Kidney epithelial cell (primary cell): ENCODE measurements around the gene DNAH14. TPM values are rescaled to one million over a fixed set of nuclear protein-coding genes. Genes with fewer than 3 reads are reported as not detected.

Source experiments
- DNase-seq: peaks from one replicate; pipeline ENCODE4 v3.0.0-alpha.2; 2010; ENCODE audit warnings: low read depth
- H3K27me3 ChIP-seq: 2 replicates; pipeline ENCODE4 v1.6.0; 2011; ENCODE audit warnings: low read length; ENCODE audit not compliant: control insufficient read depth, insufficient read depth
- H3K36me3 ChIP-seq: 2 replicates; pipeline ENCODE4 v1.5.1; 2011; ENCODE audit warnings: low read length; ENCODE audit not compliant: control insufficient read depth, insufficient read depth
- H3K4me3 ChIP-seq: 2 replicates; pipeline ENCODE4 v1.5.1; 2011; ENCODE audit warnings: low read depth, mild to moderate bottlenecking, control low read depth, low read length
- total RNA-seq: library from RNA; depleted of rRNA; stranded (reverse); fragments of >200 nt; gene quantifications from 2 replicates; pipeline ENCODE4 v1.2.3, GENCODE V29; 2015
- TF ChIP-seq, protein P1 (sequence below): IDR thresholded peaks from 2 replicates; pipeline ENCODE4 v1.5.1; 2011; ENCODE audit warnings: mild to moderate bottlenecking, moderate library complexity, low read length, control low read depth, inconsistent platforms; ENCODE audit not compliant: insufficient read depth, poor library complexity, severe bottlenecking

Gene DNAH14
- total RNA-seq, 1 donor from 2014 or later, result 30.8 TPM

DNA sequence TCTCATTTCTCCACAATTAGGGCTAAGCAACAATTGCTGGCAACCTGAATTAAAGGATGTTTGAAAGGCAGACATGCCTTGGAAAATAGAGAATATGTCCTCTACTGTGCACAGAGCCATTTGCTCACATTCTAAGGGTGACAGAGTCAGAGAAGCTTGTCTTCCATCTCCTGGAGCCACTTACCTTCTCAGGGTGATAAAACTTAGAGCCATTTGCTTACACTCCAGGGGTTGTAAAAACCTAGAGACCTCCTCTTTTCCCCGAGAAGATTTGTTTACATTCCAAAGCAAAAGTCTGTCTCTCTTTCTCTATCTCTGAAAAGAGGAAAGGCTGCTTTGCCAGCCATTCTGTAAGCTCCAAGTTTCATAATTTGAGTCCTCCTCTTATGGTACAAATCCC is 437.1 kb downstream of the DNAH14 start:
- no peaks in the 10 kb centered on the region for H3K36me3 ChIP-seq
- DNase-seq, result no peak
- H3K27me3 ChIP-seq, result no peaks in the 10 kb centered on the region
- no peak overlapping the region for H3K4me3 ChIP-seq
- TF ChIP-seq, protein P1, sequence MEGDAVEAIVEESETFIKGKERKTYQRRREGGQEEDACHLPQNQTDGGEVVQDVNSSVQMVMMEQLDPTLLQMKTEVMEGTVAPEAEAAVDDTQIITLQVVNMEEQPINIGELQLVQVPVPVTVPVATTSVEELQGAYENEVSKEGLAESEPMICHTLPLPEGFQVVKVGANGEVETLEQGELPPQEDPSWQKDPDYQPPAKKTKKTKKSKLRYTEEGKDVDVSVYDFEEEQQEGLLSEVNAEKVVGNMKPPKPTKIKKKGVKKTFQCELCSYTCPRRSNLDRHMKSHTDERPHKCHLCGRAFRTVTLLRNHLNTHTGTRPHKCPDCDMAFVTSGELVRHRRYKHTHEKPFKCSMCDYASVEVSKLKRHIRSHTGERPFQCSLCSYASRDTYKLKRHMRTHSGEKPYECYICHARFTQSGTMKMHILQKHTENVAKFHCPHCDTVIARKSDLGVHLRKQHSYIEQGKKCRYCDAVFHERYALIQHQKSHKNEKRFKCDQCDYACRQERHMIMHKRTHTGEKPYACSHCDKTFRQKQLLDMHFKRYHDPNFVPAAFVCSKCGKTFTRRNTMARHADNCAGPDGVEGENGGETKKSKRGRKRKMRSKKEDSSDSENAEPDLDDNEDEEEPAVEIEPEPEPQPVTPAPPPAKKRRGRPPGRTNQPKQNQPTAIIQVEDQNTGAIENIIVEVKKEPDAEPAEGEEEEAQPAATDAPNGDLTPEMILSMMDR, result no peak

DNA sequence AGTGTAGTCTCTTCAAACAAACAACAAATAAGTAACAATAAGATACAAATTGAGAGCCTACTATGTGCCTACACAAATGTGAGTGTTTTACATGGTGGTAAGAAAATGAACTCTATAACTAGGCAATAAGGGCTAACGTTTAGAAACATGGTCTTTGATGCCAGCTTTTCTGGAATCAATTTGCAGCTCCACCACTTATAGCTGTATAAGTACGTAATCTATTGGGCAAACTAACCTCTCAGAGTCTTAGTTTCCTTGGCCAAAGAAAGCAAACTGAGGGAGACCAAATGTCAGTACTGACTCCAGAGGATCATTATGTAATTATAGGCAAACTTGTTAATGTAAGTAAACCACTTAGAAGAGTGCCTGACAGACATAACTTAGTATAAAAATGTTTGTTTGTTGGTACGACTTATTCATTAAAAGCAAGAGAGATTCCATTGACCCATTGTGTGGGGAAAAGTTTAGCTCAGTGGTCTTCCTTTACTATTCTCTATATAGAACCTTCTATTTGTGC is 438.6 kb downstream of the DNAH14 start:
- Histone ChIP-seq H3K27me3 (no peaks in the 10 kb centered on the region), H3K36me3 (no peaks in the 10 kb centered on the region), H3K4me3 (no peak overlapping the region)
- no peak for DNase-seq
- TF ChIP-seq, protein P1, result no peak

DNA sequence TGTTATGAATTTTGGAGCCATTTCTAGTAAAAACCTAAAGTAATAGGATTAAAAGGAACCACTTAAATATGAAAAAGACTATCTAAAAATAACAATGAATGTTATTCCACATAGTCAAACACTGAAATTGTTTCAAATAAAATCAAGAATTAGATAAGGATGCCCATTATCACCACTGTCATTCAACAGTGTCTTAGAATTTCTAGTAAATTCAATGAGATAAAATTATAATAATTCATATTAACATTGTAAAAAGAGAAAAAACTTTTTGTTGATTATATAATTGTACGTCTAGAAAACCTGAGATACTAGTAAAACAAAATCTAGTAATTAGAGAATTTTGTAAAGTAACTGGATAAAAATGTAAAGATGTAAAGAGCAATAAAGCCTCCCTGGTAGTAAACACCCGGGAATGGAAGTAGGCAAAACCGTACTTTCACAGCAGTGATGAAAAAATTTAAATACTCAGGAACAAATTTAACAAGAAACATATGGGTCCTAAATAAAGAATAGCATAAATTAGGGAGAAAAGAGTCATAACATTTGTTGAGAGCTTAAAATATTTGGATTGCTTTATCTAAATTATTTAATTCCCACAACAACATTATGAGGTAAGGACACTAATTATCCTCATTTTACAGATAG is 442.0 kb downstream of the DNAH14 start:
- Histone ChIP-seq H3K27me3 (no peaks in the 10 kb centered on the region), H3K4me3 (no peak overlapping the region), H3K36me3 (no peaks in the 10 kb centered on the region)
- TF ChIP-seq, protein P1, result no peak
- DNase-seq, result no peak

DNA sequence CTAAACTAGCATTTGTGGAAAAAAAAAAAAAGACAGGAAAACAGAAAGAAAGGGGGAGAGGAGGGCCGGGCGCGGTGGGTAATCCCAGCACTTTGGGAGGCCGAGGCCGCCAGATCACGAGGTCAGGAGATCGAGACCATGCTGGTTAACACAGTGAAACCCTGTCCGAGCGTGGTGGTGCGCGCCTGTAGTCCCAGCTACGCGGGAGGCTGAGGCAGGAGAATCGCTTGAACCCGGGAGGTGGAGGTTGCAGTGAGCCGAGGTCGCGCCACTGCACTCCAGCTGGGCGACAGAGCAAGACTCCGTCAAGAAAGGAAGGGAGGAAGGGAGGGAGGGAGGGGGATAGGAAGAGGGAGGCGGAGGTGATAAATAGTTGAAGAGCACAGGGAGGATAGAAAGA is 443.7 kb downstream of the DNAH14 start:
- H3K27me3 ChIP-seq, result no peaks in the 10 kb centered on the region
- TF ChIP-seq, protein P1, result no peak
- H3K36me3 ChIP-seq, result no peaks in the 10 kb centered on the region
- no peak for DNase-seq
- H3K4me3 ChIP-seq, result no peak overlapping the region

DNA sequence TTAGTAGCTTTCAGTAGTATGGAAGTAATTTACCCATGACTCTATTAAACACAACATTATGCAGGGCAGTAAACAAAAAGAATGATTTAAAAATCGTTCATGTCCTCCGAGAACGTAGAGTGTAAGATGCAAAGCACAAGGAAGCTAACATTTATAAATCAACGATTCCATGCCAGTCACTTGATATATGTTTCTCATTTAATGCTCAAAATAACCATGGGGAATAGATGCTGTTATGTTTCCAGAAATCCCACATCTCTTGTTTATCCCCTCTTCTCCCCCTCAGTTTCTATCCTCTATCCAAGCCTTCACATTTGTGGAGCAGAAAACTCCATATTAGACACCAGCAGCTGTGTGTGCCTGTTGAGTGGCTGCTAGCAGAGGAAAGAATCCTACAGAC is 445.5 kb downstream of the DNAH14 start:
- Histone ChIP-seq H3K36me3 (no peaks in the 10 kb centered on the region), H3K4me3 (no peak overlapping the region), H3K27me3 (no peaks in the 10 kb centered on the region)
- TF ChIP-seq, protein P1, result no peak
- no peak for DNase-seq

DNA sequence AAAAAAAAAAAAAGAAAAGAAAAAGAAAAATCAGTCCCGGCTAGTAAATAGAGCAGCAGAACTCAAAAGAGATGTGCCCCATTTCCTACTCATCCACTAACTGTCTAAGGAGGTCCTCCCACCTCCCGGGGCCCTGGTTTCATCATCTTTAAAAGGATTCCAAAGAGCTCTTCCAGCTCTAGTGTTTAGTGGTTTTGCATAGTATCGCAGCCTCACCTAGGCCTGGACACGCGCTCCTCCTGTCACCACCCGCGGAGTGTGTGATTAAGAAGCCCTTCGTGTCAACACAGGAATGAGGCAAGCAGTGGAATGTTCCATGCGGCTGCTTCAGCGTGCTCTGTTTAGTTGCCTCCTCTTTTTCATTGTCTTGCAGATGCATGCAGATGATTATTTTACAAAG is 449.4 kb downstream of the DNAH14 start:
- peak; percentile 58 for DNase-seq
- TF ChIP-seq, protein P1, result no peak
- no peak overlapping the region for H3K4me3 ChIP-seq
- H3K36me3 ChIP-seq, result no peaks in the 10 kb centered on the region
- no peaks in the 10 kb centered on the region for H3K27me3 ChIP-seq
